HG03159 (cell line): ENCODE data around the gene BCL11A.

Experiments used
- ATAC-seq: cut with Tn5 transposase; IDR thresholded peaks from one replicate; pipeline ENCODE4 v1.9.1; 2021; ENCODE audit warnings: mild to moderate bottlenecking, moderate library complexity; ENCODE audit not compliant: unreplicated experiment

BCL11A gene

GRCh38 chr2:60548311-60548710 is 5.1 kb downstream of the BCL11A start:
- no peak for ATAC-seq

GRCh38 chr2:60547841-60548240 is 5.6 kb downstream of the BCL11A start:
- no peak for ATAC-seq

- ATAC-seq: no peak
These were observed 6.6 kb downstream of the BCL11A start for GRCh38 chr2:60546756-60547420.

- ATAC-seq: no peak
These were observed 8.4 kb downstream of the BCL11A start for GRCh38 chr2:60544954-60545560.

- no peak for ATAC-seq
These were observed 9.4 kb downstream of the BCL11A start for GRCh38 chr2:60544062-60544461.

GRCh38 chr2:60541056-60541651 is 12.3 kb downstream of the BCL11A start:
- ATAC-seq: no peak

GRCh38 chr2:60540074-60540473 is 13.4 kb downstream of the BCL11A start:
- no peak for ATAC-seq

GRCh38 chr2:60539140-60539539 is 14.3 kb downstream of the BCL11A start:
- no peak for ATAC-seq

GRCh38 chr2:60538101-60538500 is 15.4 kb downstream of the BCL11A start:
- no peak for ATAC-seq

GRCh38 chr2:60536746-60537145 is 16.7 kb downstream of the BCL11A start:
- no peak for ATAC-seq

- ATAC-seq: peak; percentile 75
These were observed 17.7 kb downstream of the BCL11A start for GRCh38 chr2:60535685-60536312.

- no peak for ATAC-seq
These were observed 18.4 kb downstream of the BCL11A start for GRCh38 chr2:60534892-60535684.

- ATAC-seq: no peak
These were observed 19.3 kb downstream of the BCL11A start for GRCh38 chr2:60534052-60534685.

- no peak for ATAC-seq
These were observed 20.1 kb downstream of the BCL11A start for GRCh38 chr2:60533101-60534051.

GRCh38 chr2:60532421-60532820 is 21.0 kb downstream of the BCL11A start:
- ATAC-seq: no peak

GRCh38 chr2:60531701-60532133 is 21.7 kb downstream of the BCL11A start:
- ATAC-seq: no peak

GRCh38 chr2:60530660-60531281 is 22.7 kb downstream of the BCL11A start:
- ATAC-seq: peak; percentile 66

GRCh38 chr2:60529785-60530627 is 23.4 kb downstream of the BCL11A start:
- ATAC-seq: peak; percentile 1
